PC-3 (cell line): Measurements from ENCODE around the gene SYNE1. TPM values are rescaled to one million over a fixed set of nuclear protein-coding genes. Genes with fewer than 3 reads are reported as not detected.

Experiments
- ATAC-seq: fragments of 200-7000 bp; cut with Tn5 transposase; 2 replicates; pipeline ENCODE4 v1.9.1; 2020; ENCODE audit warnings: mild to moderate bottlenecking, moderate library complexity
- BruUV-seq: library from RNA; stranded (reverse); fragments of 400-500 nt; replicated peaks from 2 replicates; lab custom pipeline; 2021; lab: Mats Ljungman, UMichigan
- CTCF ChIA-PET: fragments of 300-600 bp; sonication (Branson Sonifier 250); formaldehyde crosslinking; loops from one replicate; lab custom pipeline; 2022; ENCODE audit warnings: antibody characterized with exemption; lab: Charles Lee
- POLR2A ChIA-PET: fragments of 300-600 bp; sonication (Branson Sonifier 250); formaldehyde crosslinking; loops from one replicate; lab custom pipeline; 2022; ENCODE audit warnings: antibody characterized with exemption; ENCODE audit not compliant: unreplicated experiment; lab: Charles Lee
- DNase-seq: peaks from one replicate; pipeline ENCODE4 v3.0.0-alpha.2; 2015
- H2AFZ ChIP-seq: fragments of 300-600 bp; sonication (generic); 2 replicates; pipeline ENCODE4 v1.6.0; 2016; ENCODE audit warnings: antibody characterized with exemption, low read length
- H3F3A ChIP-seq: fragments of 300-600 bp; sonication (generic); one replicate; pipeline ENCODE4 v1.6.0; 2017; ENCODE audit warnings: antibody characterized with exemption, low read length, control low read depth, mild to moderate bottlenecking; ENCODE audit not compliant: unreplicated experiment
- H3K27ac ChIP-seq: fragments of 300-600 bp; sonication (generic); 2 replicates; pipeline ENCODE4 v1.5.1; 2016; ENCODE audit warnings: mild to moderate bottlenecking, low read length
- H3K27me3 ChIP-seq: fragments of 300-600 bp; sonication (generic); 2 replicates; pipeline ENCODE4 v1.6.1; 2016; ENCODE audit warnings: low read length, mixed read lengths
- H3K36me3 ChIP-seq: fragments of 300-600 bp; sonication (generic); 2 replicates; pipeline ENCODE4 v1.6.1; 2016; ENCODE audit warnings: low read depth, mixed run types, low read length, mixed read lengths
- H3K4me1 ChIP-seq: fragments of 300-600 bp; sonication (generic); 2 replicates; pipeline ENCODE4 v1.5.1; 2016; ENCODE audit warnings: low read length; ENCODE audit not compliant: insufficient read depth
- H3K4me2 ChIP-seq: fragments of 300-600 bp; sonication (generic); 2 replicates; pipeline ENCODE4 v1.6.0; 2016; ENCODE audit warnings: low read length
- H3K4me3 ChIP-seq: fragments of 300-600 bp; sonication (generic); 2 replicates; pipeline ENCODE4 v1.5.1; 2016; ENCODE audit warnings: mild to moderate bottlenecking, low read length, mixed read lengths
- H3K79me2 ChIP-seq: fragments of 300-600 bp; sonication (generic); 2 replicates; pipeline ENCODE4 v1.6.1; 2017; ENCODE audit warnings: low read length, mixed read lengths
- H3K9ac ChIP-seq: fragments of 300-600 bp; sonication (generic); 2 replicates; pipeline ENCODE4 v1.6.0; 2016; ENCODE audit warnings: mild to moderate bottlenecking, low read length
- H3K9me2 ChIP-seq: fragments of 300-600 bp; sonication (generic); replicated peaks from 2 replicates; pipeline ENCODE4 v1.6.1; 2016; ENCODE audit warnings: mixed run types, low read length, mixed read lengths
- H3K9me3 ChIP-seq: fragments of 300-600 bp; sonication (generic); 2 replicates; pipeline ENCODE4 v1.6.1; 2016; ENCODE audit warnings: low read length, mixed read lengths
- H4K20me1 ChIP-seq: fragments of 300-600 bp; sonication (generic); 2 replicates; pipeline ENCODE4 v1.6.1; 2016; ENCODE audit warnings: low read length, mixed read lengths
- EZH2 ChIP-seq: fragments of 300-600 bp; sonication (generic); IDR thresholded peaks from one replicate; pipeline ENCODE4 v1.6.1; 2017; ENCODE audit warnings: antibody characterized with exemption, mild to moderate bottlenecking, low read length; ENCODE audit not compliant: unreplicated experiment
- EZH2phosphoT487 ChIP-seq: fragments of 300-600 bp; sonication (generic); IDR thresholded peaks from 2 replicates; pipeline ENCODE4 v1.6.1; 2018; ENCODE audit warnings: mild to moderate bottlenecking, antibody characterized with exemption, low read length, borderline replicate concordance
- intact Hi-C: fragments of 100-400 bp; cut with micrococcal nuclease; formaldehyde crosslinking; loops from 2 replicates; pipeline ENCODE4 v1.9.0; 2023
- total RNA-seq: library from RNA; depleted of rRNA; stranded (reverse); fragments of >200 nt; gene quantifications from 2 replicates; pipeline ENCODE4 v1.2.3, GENCODE V29; 2014
- TF ChIP-seq, protein P1 (sequence below): fragments of 300-600 bp; sonication (generic); conservative IDR thresholded peaks from 2 replicates; pipeline ENCODE4 v1.5.1; 2017; ENCODE audit warnings: antibody characterized with exemption, low read depth, mild to moderate bottlenecking, low read length

SYNE1 gene
- total RNA-seq, 1 experiment from 2014 or later: 16.7 TPM

- ATAC-seq (no peak), DNase-seq (no peak)
- no peaks in the 10 kb centered on the region for H3K36me3 ChIP-seq
- no peak overlapping the region for H3K9ac ChIP-seq
- H3K27me3 ChIP-seq: no peaks in the 10 kb centered on the region
- ChIA-PET CTCF (no interaction called here), POLR2A (interaction anchor here (0.6 kb wide), 1 partner anchor 129 kb away, joined by 3 read pairs; no protein-coding TSS in a partner anchor)
- H3F3A ChIP-seq: no peaks in the 10 kb centered on the region
- no peak overlapping the region for H3K27ac ChIP-seq
- no peaks in the 10 kb centered on the region for H3K79me2 ChIP-seq
- H3K9me3 ChIP-seq: no peaks in the 10 kb centered on the region
- H3K9me2 ChIP-seq: no peaks in the 10 kb centered on the region
- no peaks in the 10 kb centered on the region for H4K20me1 ChIP-seq
- intact Hi-C loops: no loop called here
- H3K4me1 ChIP-seq: peaks cover 6% of the 10 kb centered on the region; the same call in 1 of the 2 replicates
- no peak overlapping the region for H2AFZ ChIP-seq
- H3K4me2 ChIP-seq: no peak overlapping the region
- BruUV-seq: no TSS peak
- TF ChIP-seq EZH2: no peak
- TF ChIP-seq, protein P1, sequence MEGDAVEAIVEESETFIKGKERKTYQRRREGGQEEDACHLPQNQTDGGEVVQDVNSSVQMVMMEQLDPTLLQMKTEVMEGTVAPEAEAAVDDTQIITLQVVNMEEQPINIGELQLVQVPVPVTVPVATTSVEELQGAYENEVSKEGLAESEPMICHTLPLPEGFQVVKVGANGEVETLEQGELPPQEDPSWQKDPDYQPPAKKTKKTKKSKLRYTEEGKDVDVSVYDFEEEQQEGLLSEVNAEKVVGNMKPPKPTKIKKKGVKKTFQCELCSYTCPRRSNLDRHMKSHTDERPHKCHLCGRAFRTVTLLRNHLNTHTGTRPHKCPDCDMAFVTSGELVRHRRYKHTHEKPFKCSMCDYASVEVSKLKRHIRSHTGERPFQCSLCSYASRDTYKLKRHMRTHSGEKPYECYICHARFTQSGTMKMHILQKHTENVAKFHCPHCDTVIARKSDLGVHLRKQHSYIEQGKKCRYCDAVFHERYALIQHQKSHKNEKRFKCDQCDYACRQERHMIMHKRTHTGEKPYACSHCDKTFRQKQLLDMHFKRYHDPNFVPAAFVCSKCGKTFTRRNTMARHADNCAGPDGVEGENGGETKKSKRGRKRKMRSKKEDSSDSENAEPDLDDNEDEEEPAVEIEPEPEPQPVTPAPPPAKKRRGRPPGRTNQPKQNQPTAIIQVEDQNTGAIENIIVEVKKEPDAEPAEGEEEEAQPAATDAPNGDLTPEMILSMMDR: no peak
- no peak overlapping the region for H3K4me3 ChIP-seq
Observed at GRCh38 chr6:152305672-152306071, 331.5 kb downstream of the SYNE1 start.

- Histone ChIP-seq H3K4me1 (peaks cover 8% of the 10 kb centered on the region; the same call in 1 of the 2 replicates), H3K27ac (peak overlapping the region; percentile 16; the same call in 1 of the 2 replicates), H3F3A (no peaks in the 10 kb centered on the region), H3K9ac (peak overlapping the region; percentile 56), H3K4me2 (peak overlapping the region; percentile 89), H4K20me1 (no peaks in the 10 kb centered on the region), H3K79me2 (no peaks in the 10 kb centered on the region), H2AFZ (peak overlapping the region; percentile 98), H3K9me3 (no peaks in the 10 kb centered on the region), H3K27me3 (no peaks in the 10 kb centered on the region), H3K9me2 (no peaks in the 10 kb centered on the region), H3K4me3 (peak overlapping the region; percentile 90), H3K36me3 (no peaks in the 10 kb centered on the region)
- TF ChIP-seq EZH2 (no peak), EZH2phosphoT487 (no peak)
- TF ChIP-seq, protein P1: peak; percentile 56
- CTCF ChIA-PET: interaction anchor here (0.6 to 1.1 kb wide), 4 partner anchors 15 to 78 kb away, joined by 3 to 5 read pairs (median 5); no protein-coding TSS in a partner anchor
- ATAC-seq (peak; percentile 98), DNase-seq (peak; percentile 82)
- POLR2A ChIA-PET: no interaction called here
- intact Hi-C loops: loop anchor here (1.0 to 5.0 kb wide), 2 partner anchors 35 to 54 kb away; no protein-coding TSS in a partner anchor
- no TSS peak for BruUV-seq
Observed at GRCh38 chr6:152301765-152302568, 335.2 kb downstream of the SYNE1 start.
